Measurements from ENCODE around the gene OCIAD2. TPM values are rescaled to one million over a fixed set of nuclear protein-coding genes. Genes with fewer than 3 reads are reported as not detected.
"Not testable (repeated sequence)": the region's sequence is repeated elsewhere in the genome, so short reads cannot be mapped to it uniquely, and the experiment has no call there.

Gene OCIAD2
- total and polyA plus RNA-seq, 2 of the 8 experiments (the other 6 are each of a cell fraction or from before 2014, with no cell fraction given), result 105 to 122 TPM

GRCh38 chr4:48848799-48849198, 57.8 kb downstream of the OCIAD2 start:
- FAIRE-seq; H2BK20ac ChIP-seq (ENCODE audit: low read length); H3K27ac ChIP-seq (ENCODE audit: low read depth, low read length); H3K4ac ChIP-seq (replicated peaks; ENCODE audit: insufficient read length, low read depth, low read length); H4K20me1 ChIP-seq (replicated peaks in 1 of 2; ENCODE audit: control insufficient read depth in 1 of 2, insufficient read depth in 2 of 2, low read length in 2 of 2); H3K18ac ChIP-seq (ENCODE audit: extremely low read depth, low read length); H3K4me2 ChIP-seq (ENCODE audit: insufficient read depth in 1 of 2, low read depth in 2 of 2, low read length in 2 of 2); H4K91ac ChIP-seq (replicated peaks; ENCODE audit: insufficient read length, low read length); DNase-seq (ENCODE audit: low read depth in 1 of 2, low spot score in 2 of 2); H3K56ac ChIP-seq (replicated peaks; ENCODE audit: insufficient read length, low read depth, low read length); H4K5ac ChIP-seq (ENCODE audit: insufficient read length, low read depth, low read length); H3K9me3 ChIP-seq (ENCODE audit: insufficient read depth in 2 of 2, low read depth in 1 of 2, low read length in 1 of 2); H2BK120ac ChIP-seq (replicated peaks; ENCODE audit: low read depth, low read length); H2BK12ac ChIP-seq (ENCODE audit: low read depth, low read length); H4K8ac ChIP-seq (ENCODE audit: extremely low read depth, insufficient read depth, low read length); H2BK5ac ChIP-seq (ENCODE audit: low read depth, low read length); H3K4me3 ChIP-seq (ENCODE audit: extremely low read depth in 1 of 4, insufficient read depth in 2 of 4, low read depth in 3 of 4, low read length in 4 of 4); H3K4me1 ChIP-seq (replicated peaks in 1 of 4; ENCODE audit: control insufficient read depth in 3 of 4, insufficient read depth in 4 of 4, low read length in 3 of 4); H3K27me3 ChIP-seq (replicated peaks in 1 of 4; ENCODE audit: control insufficient read depth in 3 of 4, extremely low read depth in 1 of 4, insufficient read depth in 3 of 4, low read length in 3 of 4); H3K14ac ChIP-seq (ENCODE audit: insufficient read length); H3K23ac ChIP-seq (ENCODE audit: insufficient read length); H3K9ac ChIP-seq (replicated peaks in 1 of 4; ENCODE audit: extremely low read depth in 1 of 4, low read depth in 3 of 4, low read length in 3 of 4); H2BK15ac ChIP-seq (ENCODE audit: low read length); H2AFZ ChIP-seq (ENCODE audit: low read length); H3K79me1 ChIP-seq (ENCODE audit: low read depth, low read length); H3K23me2 ChIP-seq (ENCODE audit: low read depth, low read length); H2AK5ac ChIP-seq (ENCODE audit: low read depth, low read length): not testable (repeated sequence)
- 98% methylated on average over 6 of the region's 6 CpGs; no CpG with 5 or more reads in 1 of the 2 experiments for WGBS, 2 experiments (ENCODE audit: extremely low coverage in 1 of 2, insufficient coverage in 1 of 2, insufficient read length in 1 of 2, insufficient replicate concordance in 2 of 2, low coverage in 1 of 2, low lambda C conversion rate in 2 of 2, missing lambda C conversion rate in 1 of 2)
- Histone ChIP-seq H3K79me2 (ENCODE audit: control insufficient read depth in 1 of 2, insufficient read depth in 2 of 2, low read length in 2 of 2) (peaks cover 0 to 33% of the 10 kb centered on the region in 2 experiments; a peak in 2 of 4 replicates), H3K36me3 (ENCODE audit: control insufficient read depth in 2 of 4, insufficient read depth in 4 of 4, low read length in 3 of 4) (peaks cover 4 to 78% (median 28%) of the 10 kb centered on the region in 4 experiments; a peak in 7 of 8 replicates)
- POLR2A ChIA-PET (ENCODE audit: partially characterized antibody), result interaction anchor here (1.0 to 13.7 kb wide), 2 partner anchors 12 to 13 kb away, joined by 4 to 113 read pairs; partner anchors contain the start of gene OCIAD1
- CTCF ChIA-PET (ENCODE audit: partially characterized antibody), result interaction anchor here (1.1 kb wide), 1 partner anchor 342 kb away, joined by 3 read pairs; no protein-coding TSS in a partner anchor
